Aorta (tissue), 5 donors: ENCODE measurements around the gene TLL1. TPM values are rescaled to one million over a fixed set of nuclear protein-coding genes. Genes with fewer than 3 reads are reported as not detected.

Experiments used
- ATAC-seq: fragments of 200-7000 bp; cut with Tn5 transposase; one replicate; pipeline ENCODE4 v1.9.1; 2022; ENCODE audit warnings: moderate library complexity; ENCODE audit not compliant: low FRiP score
- DNase-seq, 2 donors: peaks; one replicate each; pipeline ENCODE4 v3.0.0-alpha.2; 2020
- H3K27ac ChIP-seq, 2 donors: one replicate each; pipeline ENCODE4 v1.5.1; 2013; ENCODE audit warnings: low read length in 2 of 2, mild to moderate bottlenecking in 2 of 2, moderate library complexity in 2 of 2, control low read depth in 1 of 2, inconsistent platforms in 1 of 2, low read depth in 1 of 2
- H3K27me3 ChIP-seq, 2 donors: one replicate each; pipeline ENCODE4 v1.6.1; 2013; ENCODE audit warnings: control low read depth in 1 of 2, low read length in 1 of 2, mild to moderate bottlenecking in 1 of 2, moderate library complexity in 1 of 2; ENCODE audit not compliant: insufficient read depth in 2 of 2, control insufficient read depth in 1 of 2
- H3K36me3 ChIP-seq, 2 donors: one replicate each; pipeline ENCODE4 v1.6.1; 2013; ENCODE audit warnings: control low read depth in 1 of 2, low read length in 1 of 2, mild to moderate bottlenecking in 1 of 2; ENCODE audit not compliant: insufficient read depth in 2 of 2, control insufficient read depth in 1 of 2
- H3K4me1 ChIP-seq, 2 donors: one replicate each; pipeline ENCODE4 v1.6.1; 2013; ENCODE audit warnings: low read length in 2 of 2, control low read depth in 1 of 2, mild to moderate bottlenecking in 1 of 2, moderate library complexity in 1 of 2; ENCODE audit not compliant: insufficient read depth in 2 of 2, control insufficient read depth in 1 of 2
- H3K4me3 ChIP-seq, 2 donors: one replicate each; pipeline ENCODE4 v1.5.1; 2013; ENCODE audit warnings: low read length in 2 of 2, control low read depth in 1 of 2, mild to moderate bottlenecking in 1 of 2
- H3K9me3 ChIP-seq: one replicate; pipeline ENCODE4 v1.6.1; 2013; ENCODE audit warnings: mild to moderate bottlenecking, low read length; ENCODE audit not compliant: control insufficient read depth
- WGBS, 2 donors: extraction: QIAGEN DNeasy Blood & Tissue Kit; methylation state at CpG; one replicate each; pipeline ENCODE4 v1.1.7; 2013; 5-methylcytosine and 5-hydroxymethylcytosine counted together
- intact Hi-C, 2 donors: fragments of 100-400 bp; cut with DNase I; formaldehyde crosslinking; loops; one replicate each; pipeline versions ENCODE4 v1.14.2 to v1.15.0; 2022
- polyA plus RNA-seq, 2 donors: library from polyadenylated mRNA; stranded (reverse); fragments of 200-250 nt; gene quantifications; one replicate each; pipeline ENCODE4 v1.2.3, GENCODE V29; 2013
- total RNA-seq, 2 donors: library from RNA; stranded (reverse); fragmentation: NEBNext Ultra II Directional; extraction: Animal tissue kit (Norgen Biotek cat#: 25700); gene quantifications; one replicate each; pipeline ENCODE4 v1.2.1, GENCODE V29; 2021
- donor health status: healthy with polysubstance abuse.
- donor health status: Bipolar disorder and iron deficiency.
- donor health status: DM: no; HTN: no; CAD: no.
- donor health status: DM: no; HTN: no; CAD: no.
- donor health status: DM: yes; HTN: yes; CAD: no.

TLL1 gene
- total and polyA plus RNA-seq, 4 donors = 0.50 to 20.6 (median 19.5) TPM; not detected in 1

GRCh38 chr4:165992283-165992682, 119.2 kb downstream of the TLL1 start:
- no peak overlapping the region for H3K4me3 ChIP-seq
- WGBS, 2 donors = 9% methylated on average over 1 of the region's 1 CpG
- H3K9me3 ChIP-seq = no peaks in the 10 kb centered on the region
- intact Hi-C loops = no loop called here
- no peaks in the 10 kb centered on the region for H3K36me3 ChIP-seq
- H3K27me3 ChIP-seq = no peaks in the 10 kb centered on the region
- DNase-seq = no peak
- no peaks in the 10 kb centered on the region for H3K4me1 ChIP-seq
- no peak overlapping the region for H3K27ac ChIP-seq
- ATAC-seq = no peak

DNA sequence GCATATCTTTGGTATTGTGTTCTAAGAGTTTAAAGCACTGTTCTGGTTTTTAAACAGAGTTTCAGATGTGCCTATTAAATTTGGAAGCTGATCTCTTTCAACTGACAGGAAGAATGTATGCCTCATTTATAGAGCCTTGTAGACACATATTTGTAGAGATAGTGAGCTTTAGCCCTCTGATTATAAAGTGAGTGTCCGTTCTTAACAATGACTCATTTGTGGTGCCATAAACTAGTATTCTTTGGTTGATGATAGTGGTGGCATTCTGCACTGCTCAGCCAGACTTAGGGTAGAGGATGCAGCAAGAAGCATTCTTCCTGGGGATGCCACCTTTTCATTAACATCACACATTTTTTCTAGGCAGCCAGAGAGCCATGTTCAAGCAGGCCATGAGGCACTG, 121.7 kb downstream of the TLL1 start:
- H3K9me3 ChIP-seq = no peaks in the 10 kb centered on the region
- H3K36me3 ChIP-seq = no peaks in the 10 kb centered on the region
- intact Hi-C loops = no loop called here
- no peak for DNase-seq
- no peak overlapping the region for H3K4me3 ChIP-seq
- ATAC-seq = no peak
- 47 to 48% methylated on average over 1 of the region's 1 CpG for WGBS, 2 donors
- H3K27ac ChIP-seq = no peak overlapping the region
- H3K27me3 ChIP-seq = no peaks in the 10 kb centered on the region
- H3K4me1 ChIP-seq = no peaks in the 10 kb centered on the region

- no peak overlapping the region for H3K27ac ChIP-seq
- no peaks in the 10 kb centered on the region for H3K36me3 ChIP-seq
- H3K27me3 ChIP-seq = no peaks in the 10 kb centered on the region
- H3K4me3 ChIP-seq = no peak overlapping the region
- WGBS, 2 donors = 49 to 55% methylated on average over 2 of the region's 2 CpGs
- ATAC-seq (no peak), DNase-seq (no peak)
- no peaks in the 10 kb centered on the region for H3K4me1 ChIP-seq
- H3K9me3 ChIP-seq = no peaks in the 10 kb centered on the region
- intact Hi-C loops = no loop called here
Observed at GRCh38 chr4:166003811-166004210, 130.8 kb downstream of the TLL1 start.

GRCh38 chr4:166006217-166006616, 133.2 kb downstream of the TLL1 start:
- WGBS, 2 donors = 85 to 89% methylated on average over 2 of the region's 2 CpGs
- Histone ChIP-seq H3K27me3 (no peaks in the 10 kb centered on the region), H3K27ac (no peak overlapping the region), H3K4me3 (no peak overlapping the region), H3K4me1 (no peaks in the 10 kb centered on the region), H3K36me3 (no peaks in the 10 kb centered on the region), H3K9me3 (no peaks in the 10 kb centered on the region)
- ATAC-seq (no peak), DNase-seq (no peak)
- intact Hi-C loops = no loop called here

GRCh38 chr4:166008510-166008909, 135.5 kb downstream of the TLL1 start:
- Histone ChIP-seq H3K4me1 (no peaks in the 10 kb centered on the region), H3K36me3 (no peaks in the 10 kb centered on the region), H3K9me3 (no peaks in the 10 kb centered on the region), H3K4me3 (no peak overlapping the region), H3K27me3 (no peaks in the 10 kb centered on the region), H3K27ac (no peak overlapping the region)
- DNase-seq (no peak), ATAC-seq (no peak)
- intact Hi-C loops = no loop called here
- WGBS, 2 donors = 61 to 65% methylated on average over 1 of the region's 1 CpG

DNA sequence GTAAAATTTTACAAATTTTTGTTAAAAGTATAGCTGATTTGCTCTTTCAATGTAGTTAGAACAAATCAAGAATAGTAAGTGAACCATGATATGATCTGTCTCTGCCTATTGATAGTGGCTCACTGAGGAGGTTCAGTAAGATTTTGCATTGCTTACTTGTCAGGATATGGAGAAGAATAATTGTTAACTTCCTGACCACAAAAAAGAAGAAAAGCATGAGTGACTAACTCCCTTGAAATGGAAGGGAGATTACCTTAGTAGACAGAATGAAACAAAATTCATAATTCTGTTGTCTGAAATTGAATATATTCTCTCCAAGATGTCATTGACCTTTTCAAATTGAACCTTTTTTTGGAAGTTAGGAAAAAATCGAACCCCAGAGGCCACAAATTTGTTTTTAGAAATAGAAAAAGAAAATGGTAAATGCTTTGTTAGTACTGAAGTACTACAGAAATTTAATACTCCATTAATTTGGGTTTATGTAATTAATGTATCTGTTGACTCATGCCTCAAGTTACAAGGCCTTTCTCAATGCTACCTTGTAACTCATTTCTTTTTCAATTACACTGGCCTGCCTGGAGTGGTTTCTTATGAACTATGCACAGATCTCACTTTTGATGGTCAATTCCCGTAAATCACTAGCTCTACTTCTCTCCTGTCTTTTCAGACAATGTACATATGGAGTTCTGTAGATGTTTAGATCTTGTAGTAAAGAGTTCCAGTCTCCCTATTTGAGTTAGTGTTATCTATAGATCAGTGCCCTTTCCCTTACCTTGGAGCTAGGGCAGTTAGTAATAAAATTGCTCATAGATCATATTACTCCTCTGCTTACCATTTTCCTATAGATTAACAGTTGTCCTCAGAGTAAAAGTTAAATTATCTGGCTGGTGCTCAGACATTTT, 139.3 kb downstream of the TLL1 start:
- H3K9me3 ChIP-seq = no peaks in the 10 kb centered on the region
- ATAC-seq = no peak
- H3K27me3 ChIP-seq = no peaks in the 10 kb centered on the region
- H3K4me1 ChIP-seq = no peaks in the 10 kb centered on the region
- intact Hi-C loops = no loop called here
- no peaks in the 10 kb centered on the region for H3K36me3 ChIP-seq
- 67 to 72% methylated on average over 2 of the region's 2 CpGs for WGBS, 2 donors
- no peak overlapping the region for H3K4me3 ChIP-seq
- H3K27ac ChIP-seq = no peak overlapping the region
- DNase-seq = no peak

- 86 to 87% methylated on average over 6 of the region's 6 CpGs for WGBS, 2 donors
- no peaks in the 10 kb centered on the region for H3K9me3 ChIP-seq
- H3K27me3 ChIP-seq = no peaks in the 10 kb centered on the region
- DNase-seq (no peak), ATAC-seq (no peak)
- H3K4me3 ChIP-seq = no peak overlapping the region
- H3K27ac ChIP-seq = no peak overlapping the region
- H3K36me3 ChIP-seq = no peaks in the 10 kb centered on the region
- intact Hi-C loops = no loop called here
- H3K4me1 ChIP-seq = no peaks in the 10 kb centered on the region
Observed at GRCh38 chr4:166014411-166014810, 141.4 kb downstream of the TLL1 start.

- Histone ChIP-seq H3K27ac (no peak overlapping the region), H3K27me3 (no peaks in the 10 kb centered on the region), H3K9me3 (no peaks in the 10 kb centered on the region), H3K36me3 (no peaks in the 10 kb centered on the region), H3K4me3 (no peak overlapping the region), H3K4me1 (no peaks in the 10 kb centered on the region)
- no peak for ATAC-seq
- intact Hi-C loops = no loop called here
- WGBS, 2 donors = 52 to 68% methylated on average over 1 of the region's 1 CpG
- no peak for DNase-seq
Observed at GRCh38 chr4:166017804-166018203, 144.8 kb downstream of the TLL1 start.
